Posterior vena cava (tissue), 2 donors: Measurements from ENCODE around the gene EYS. TPM values are rescaled to one million over a fixed set of nuclear protein-coding genes. Genes with fewer than 3 reads are reported as not detected.
"Not testable (repeated sequence)": the region's sequence is repeated elsewhere in the genome, so short reads cannot be mapped to it uniquely, and the experiment has no call there.

Experiments used
- DNase-seq: peaks from one replicate; pipeline ENCODE4 v3.0.0-alpha.2; 2020; ENCODE audit warnings: low spot score
- intact Hi-C, 2 donors: fragments of 100-400 bp; cut with DNase I; formaldehyde crosslinking; loops; one replicate each; pipeline versions ENCODE4 v1.14.1 to v1.14.2; 2022 to 2023
- total RNA-seq, 2 donors: library from RNA; stranded (reverse); fragmentation: NEBNext Ultra II Directional; extraction: Animal tissue kit (Norgen Biotek cat#: 25700); gene quantifications; one replicate each; pipeline ENCODE4 v1.2.1, GENCODE V29; 2021
- donor health status: DM: yes; HTN: yes; CAD: no.
- donor health status: DM: yes; HTN: yes; CAD: no.

The EYS gene
- total RNA-seq, 2 donors from 2014 or later: not detected

DNA sequence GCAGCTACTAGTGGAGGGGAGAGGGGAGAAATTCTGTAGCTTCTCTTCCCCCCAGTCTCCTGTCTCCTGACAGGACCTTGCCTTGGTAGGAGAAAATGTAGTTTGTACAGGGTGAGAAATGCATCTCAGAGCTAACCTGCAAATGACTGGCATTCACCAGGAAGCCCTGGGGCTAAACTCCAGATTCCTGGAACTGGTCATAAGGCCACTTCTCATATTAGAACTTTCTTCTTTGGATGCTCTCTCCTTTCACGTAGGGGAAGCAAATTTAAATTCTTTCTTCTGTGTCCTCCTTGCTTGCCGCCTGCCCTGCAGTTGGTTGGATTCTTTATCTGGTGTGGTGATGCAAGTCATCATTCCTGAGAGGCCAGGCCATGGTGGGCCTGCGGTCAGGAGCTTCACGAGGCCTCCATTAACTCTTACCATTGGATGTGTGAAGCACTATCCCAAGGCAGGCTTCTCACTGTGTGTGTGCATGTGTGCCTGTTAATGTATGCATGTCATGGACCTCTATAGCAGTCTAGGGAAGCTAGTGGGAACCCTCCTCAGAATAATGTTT is 1889.5 kb downstream of the EYS start:
- intact Hi-C loops: no loop called here
- DNase-seq: no peak

GRCh38 chr6:63816982-63817436 is 1890.0 kb downstream of the EYS start:
- no peak for DNase-seq

DNA sequence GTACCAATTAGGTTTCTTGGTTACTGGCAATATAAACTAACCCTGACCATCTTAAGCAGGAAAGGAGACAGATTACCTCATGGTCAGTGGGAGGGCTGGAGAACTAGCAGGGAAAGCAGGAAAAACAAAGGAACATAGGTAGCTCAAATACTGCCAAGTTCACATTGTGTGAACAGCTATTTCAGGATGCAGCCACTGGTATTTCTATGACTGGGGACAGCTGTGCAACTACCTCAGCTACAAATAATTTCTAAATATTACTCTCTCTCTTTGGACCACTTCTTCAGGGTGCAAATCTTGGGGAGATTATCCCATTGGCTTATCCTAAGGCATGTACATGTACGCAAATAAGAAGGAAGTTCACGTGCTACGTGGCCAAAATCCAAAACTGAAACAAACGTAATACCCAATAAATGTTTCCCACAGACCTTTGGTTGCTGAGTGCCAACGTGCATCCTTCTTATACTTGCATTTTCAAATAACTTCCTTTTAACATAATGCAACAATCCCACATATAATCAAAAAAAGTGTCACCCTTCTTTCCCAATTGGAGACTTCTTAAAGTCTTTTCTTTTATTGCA is 1890.5 kb downstream of the EYS start:
- intact Hi-C loops: no loop called here
- DNase-seq: no peak

More at GRCh38 chr6:63816982-63817436, 1890.0 kb downstream of the EYS start:
- intact Hi-C loops: no loop called here

GRCh38 chr6:63814459-63814858 is 1892.6 kb downstream of the EYS start:
- intact Hi-C loops: no loop called here
- no peak for DNase-seq

- no peak for DNase-seq
- intact Hi-C loops: no loop called here
These were observed 1893.4 kb downstream of the EYS start for GRCh38 chr6:63813566-63814120.

- DNase-seq: no peak
- intact Hi-C loops: no loop called here
These were observed 1898.5 kb downstream of the EYS start for GRCh38 chr6:63808576-63808975.

DNA sequence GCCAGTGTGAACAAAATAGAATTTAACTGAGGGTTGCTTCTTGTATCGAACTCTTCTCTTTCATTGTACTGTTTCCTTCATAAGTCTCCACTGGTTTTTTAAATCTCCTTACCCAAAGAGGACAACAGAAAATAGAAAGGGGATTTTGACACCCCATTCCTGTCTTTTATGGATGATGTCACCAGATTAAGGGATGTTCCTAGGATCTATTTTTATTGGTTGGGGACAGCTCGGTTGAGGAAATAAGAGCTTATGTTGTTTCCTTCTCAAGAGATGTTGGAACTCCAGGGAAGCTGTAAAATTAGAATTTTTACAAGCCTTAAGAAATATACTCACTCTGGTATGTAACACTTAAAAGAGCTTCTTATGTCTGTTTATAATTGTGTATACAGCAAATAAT is 1900.0 kb downstream of the EYS start:
- intact Hi-C loops: no loop called here
- no peak for DNase-seq

GRCh38 chr6:63806573-63806913 is 1900.5 kb downstream of the EYS start:
- no peak for DNase-seq
- intact Hi-C loops: no loop called here

DNA sequence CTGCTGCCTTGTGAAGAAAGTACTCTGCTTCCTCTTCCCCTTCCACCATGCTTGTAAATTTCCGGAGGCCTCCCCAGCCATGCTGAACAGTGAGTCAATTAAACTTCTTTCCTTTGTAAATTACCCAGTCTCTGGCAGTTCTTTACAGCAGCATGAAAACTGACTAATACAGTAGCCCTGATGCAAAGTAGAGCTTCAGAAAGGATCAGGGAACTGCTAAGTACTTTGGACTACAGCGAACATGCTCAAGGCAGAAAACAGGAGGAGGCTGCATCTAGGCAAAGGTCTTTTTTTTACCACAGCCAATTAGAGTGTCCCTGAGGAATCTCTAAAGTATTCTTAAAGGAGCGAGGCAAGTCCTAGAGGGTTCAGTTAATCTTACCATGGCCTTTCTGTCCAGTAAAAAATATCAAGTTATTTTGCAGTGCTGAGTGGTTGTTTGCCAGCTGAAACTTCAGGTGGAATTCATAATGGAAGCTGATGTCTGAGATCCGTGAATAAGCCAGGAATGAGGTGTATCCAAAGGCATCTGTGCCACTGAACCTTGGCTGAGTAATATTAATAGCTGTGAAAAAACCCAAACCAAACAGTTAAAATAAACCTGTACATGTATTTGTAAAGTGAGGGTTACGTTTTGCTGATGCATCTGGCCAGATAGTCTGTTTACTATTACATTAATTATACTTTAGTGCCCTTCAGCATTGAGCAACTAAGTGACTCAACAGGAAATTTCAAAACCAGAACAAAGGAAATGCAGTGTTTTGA is 1901.0 kb downstream of the EYS start:
- intact Hi-C loops: no loop called here

DNA sequence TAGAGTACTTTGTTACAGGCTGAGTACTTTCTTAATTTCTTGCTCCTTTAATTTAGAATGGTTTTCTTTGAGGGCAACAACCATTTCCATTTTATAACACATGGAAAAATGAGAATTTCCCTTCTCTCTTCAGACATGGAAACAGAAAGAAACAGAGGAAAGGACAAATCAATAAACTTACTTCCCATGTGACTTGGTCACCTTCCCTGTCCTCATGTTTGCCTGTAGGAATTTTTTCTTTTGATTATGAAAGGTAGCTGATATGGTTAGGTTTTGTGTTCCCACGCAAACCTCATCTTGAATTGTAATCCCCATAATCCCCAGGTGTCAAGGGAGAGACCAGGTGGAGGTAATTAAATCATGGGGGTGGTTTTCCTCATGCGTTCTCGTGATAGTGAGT is 1901.7 kb downstream of the EYS start:
- intact Hi-C loops: no loop called here
- DNase-seq: no peak

More for the DNA sequence above, 1901.0 kb downstream of the EYS start:
- no peak for DNase-seq

DNA sequence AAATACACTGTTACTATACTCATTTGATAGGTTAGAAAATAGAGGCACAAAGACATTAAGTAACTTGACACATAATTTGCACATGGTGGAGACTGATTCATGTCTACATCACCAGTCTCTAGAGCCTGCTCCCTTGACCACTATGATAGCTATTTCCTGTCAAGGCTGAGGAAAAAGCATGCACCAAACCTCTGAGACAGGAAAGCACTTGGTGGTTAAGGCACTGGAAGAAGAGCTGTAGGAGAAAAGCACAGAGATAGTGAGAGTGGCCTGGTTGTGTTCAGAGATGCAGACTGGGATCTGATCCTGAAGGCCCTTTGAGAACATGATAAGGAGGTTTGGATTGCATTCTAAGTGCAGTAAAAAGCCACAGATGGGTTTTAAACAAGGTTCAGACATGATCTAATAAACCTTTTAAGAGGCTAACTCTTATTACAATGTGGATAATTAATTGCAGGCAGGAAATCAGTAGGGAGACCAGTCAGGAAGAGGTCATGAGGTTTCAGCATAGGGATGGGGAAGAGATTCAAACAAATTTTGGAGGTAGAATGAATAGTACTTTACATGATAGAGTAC is 1902.6 kb downstream of the EYS start:
- intact Hi-C loops: no loop called here
- DNase-seq: no peak

DNA sequence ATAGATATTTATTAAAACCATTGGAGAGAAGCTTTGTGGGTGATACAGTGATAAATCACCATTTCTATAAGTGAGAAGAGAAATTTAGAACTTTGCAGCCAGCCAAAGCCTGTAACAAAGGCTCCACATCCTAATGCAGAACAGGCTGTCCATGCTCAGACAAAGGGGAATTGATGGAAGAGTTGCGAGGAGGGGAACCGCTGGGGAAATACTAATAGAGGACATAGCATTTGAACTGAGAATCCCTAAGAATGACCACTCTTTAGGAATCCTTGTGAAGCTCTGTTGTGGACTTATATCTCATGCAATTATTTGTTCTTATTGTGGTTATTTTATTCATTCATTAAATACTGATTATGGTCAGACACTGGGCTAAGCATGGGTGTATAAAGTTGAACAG is 1903.7 kb downstream of the EYS start:
- intact Hi-C loops: no loop called here
- no peak for DNase-seq

GRCh38 chr6:63802606-63803206 is 1904.3 kb downstream of the EYS start:
- intact Hi-C loops: no loop called here
- DNase-seq: no peak

DNA sequence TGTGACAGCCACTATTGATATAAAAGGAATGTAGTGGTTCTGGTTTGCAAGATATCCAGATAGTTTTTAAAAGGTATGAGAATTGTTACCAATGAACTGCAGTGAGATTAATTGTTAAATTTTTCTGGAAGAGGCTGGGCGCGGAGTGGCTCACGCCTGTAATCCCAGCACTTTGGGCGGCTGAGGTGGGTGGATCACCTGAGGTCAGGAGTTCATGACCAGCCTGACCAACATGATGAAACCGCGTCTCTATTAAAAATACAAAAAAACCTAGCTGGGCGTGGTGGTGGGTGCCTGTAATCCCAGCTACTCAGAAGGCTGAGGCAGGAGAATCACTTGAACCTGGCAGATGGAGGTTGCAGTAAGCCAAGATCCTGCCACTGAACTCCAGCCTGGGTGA is 1906.6 kb downstream of the EYS start:
- intact Hi-C loops, DNase-seq: not testable (repeated sequence)

DNA sequence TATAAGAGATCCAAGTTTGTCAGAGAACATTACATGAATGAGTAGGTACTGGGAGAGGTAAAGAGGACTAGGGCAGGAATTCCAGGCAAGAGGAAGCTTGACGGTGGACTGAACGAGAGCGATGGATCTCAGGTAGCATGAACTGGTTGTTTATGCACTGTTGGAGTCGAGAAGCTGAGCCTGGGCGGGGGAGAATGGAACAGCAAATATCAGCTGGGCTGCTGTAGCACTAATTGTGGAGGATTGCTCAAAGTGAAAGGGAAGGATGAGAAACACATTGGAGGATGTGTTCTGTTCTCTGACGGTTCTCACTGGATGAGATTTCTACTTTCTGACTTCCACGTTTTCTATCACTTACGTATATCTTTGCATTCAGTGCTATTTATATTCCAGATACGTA is 1907.2 kb downstream of the EYS start:
- DNase-seq: no peak
- intact Hi-C loops: no loop called here

DNA sequence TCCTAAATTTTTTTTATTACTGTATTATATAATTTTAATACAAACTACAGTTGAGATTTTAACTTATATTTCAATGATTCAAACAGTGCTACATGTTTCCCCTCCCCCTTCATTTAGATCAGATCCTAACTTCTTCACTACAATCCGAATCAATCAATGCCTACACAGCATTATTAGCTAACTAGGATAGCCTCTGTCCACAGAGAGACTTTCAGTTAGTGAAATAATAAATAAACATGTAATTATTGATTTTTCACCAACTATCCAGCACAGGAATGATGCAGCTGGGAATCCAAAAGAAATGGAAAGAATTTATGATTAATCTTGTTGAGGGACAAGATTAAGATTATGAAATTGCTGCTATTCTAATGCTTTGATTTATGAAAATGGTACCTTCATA is 1907.7 kb downstream of the EYS start:
- DNase-seq: no peak
- intact Hi-C loops: no loop called here

GRCh38 chr6:63798378-63798777 is 1908.6 kb downstream of the EYS start:
- intact Hi-C loops: no loop called here
- no peak for DNase-seq

DNA sequence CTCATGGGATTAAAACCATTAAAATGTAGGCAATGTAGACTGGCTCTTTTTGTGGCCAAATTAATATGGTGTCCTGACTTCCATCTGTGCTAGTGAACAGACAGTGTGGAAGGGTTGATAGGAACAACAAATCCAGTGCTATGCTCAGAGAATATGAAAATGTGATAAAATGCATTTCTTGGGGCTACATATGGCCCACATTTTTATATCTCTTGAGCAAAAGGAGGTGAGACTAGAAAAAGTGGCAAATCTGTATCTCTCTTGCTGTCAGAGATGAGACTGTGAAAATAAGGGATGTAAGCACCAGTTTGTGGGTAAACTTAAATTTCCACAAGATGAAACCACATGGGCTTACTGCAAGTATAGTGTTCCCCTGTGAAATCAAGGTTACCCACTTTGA is 1909.3 kb downstream of the EYS start:
- DNase-seq: no peak
- intact Hi-C loops: no loop called here

GRCh38 chr6:63795826-63796225 is 1911.2 kb downstream of the EYS start:
- no peak for DNase-seq
- intact Hi-C loops: no loop called here

- intact Hi-C loops: no loop called here
- DNase-seq: no peak
These were observed 1912.0 kb downstream of the EYS start for GRCh38 chr6:63795006-63795405.
